T-cell (primary cell): ENCODE measurements around the gene C16orf89. TPM values are rescaled to one million over a fixed set of nuclear protein-coding genes. Genes with fewer than 3 reads are reported as not detected.

Source experiments
- ATAC-seq, 4 experiments: fragments of 200-7000 bp in 3 of 4; fragments of 150-1000 bp in 1 of 4; cut with Tn5 transposase; replicated peaks in 1 of 4; 1 replicate in 3 of 4; 2 replicates in 1 of 4; pipeline ENCODE4 v1.10.0; 2021; ENCODE audit warnings: moderate library complexity in 3 of 4, mild to moderate bottlenecking in 2 of 4, moderate number of reproducible peaks in 1 of 4
- CTCF ChIA-PET, 2 donors: fragments of 300-600 bp; sonication (Branson Sonifier 250); formaldehyde crosslinking; loops; one replicate each; lab custom pipeline; 2022; ENCODE audit warnings: antibody characterized with exemption in 2 of 2; lab: Charles Lee
- POLR2A ChIA-PET, 2 donors: fragments of 300-600 bp; sonication (Branson Sonifier 250); formaldehyde crosslinking; loops; one replicate each; lab custom pipeline; 2022; ENCODE audit warnings: antibody characterized with exemption in 2 of 2; lab: Charles Lee
- DNase-seq, 35 experiments: peaks; one replicate each; pipeline versions ENCODE4 v3.0.0 to v3.0.0-alpha.2; 2013 to 2023
- H3K27ac ChIP-seq: one replicate; pipeline ENCODE4 v1.5.1; 2013; ENCODE audit warnings: low read length
- H3K27me3 ChIP-seq, 2 experiments: replicated peaks in 1 of 2; 1 replicate in 1 of 2; 2 replicates in 1 of 2; pipeline versions ENCODE4 v1.6.1 to v1.7.0; 2013; ENCODE audit warnings: low read length in 1 of 2, mixed read lengths in 1 of 2; ENCODE audit not compliant: control insufficient read depth in 2 of 2, insufficient read depth in 2 of 2; ENCODE audit errors: extremely low read depth in 1 of 2
- H3K36me3 ChIP-seq, 2 donors: 1 replicate in 1 of 2; 2 replicates in 1 of 2; pipeline versions ENCODE4 v1.6.1 to v1.7.0; 2013; ENCODE audit warnings: low read length in 1 of 2; ENCODE audit not compliant: control insufficient read depth in 2 of 2, insufficient read depth in 1 of 2; ENCODE audit errors: extremely low read depth in 1 of 2
- H3K4me1 ChIP-seq, 2 experiments: 1 replicate in 1 of 2; 2 replicates in 1 of 2; pipeline versions ENCODE4 v1.6.1 to v1.7.0; 2013; ENCODE audit warnings: low read length in 2 of 2, mixed read lengths in 1 of 2; ENCODE audit not compliant: insufficient read depth in 2 of 2, control insufficient read depth in 1 of 2; ENCODE audit errors: extremely low read depth in 1 of 2
- H3K4me3 ChIP-seq, 2 donors: 1 replicate in 1 of 2; 2 replicates in 1 of 2; pipeline versions ENCODE4 v1.5.1 to v1.7.0; 2013; ENCODE audit warnings: mild to moderate bottlenecking in 2 of 2, low read length in 1 of 2, moderate library complexity in 1 of 2; ENCODE audit not compliant: control insufficient read depth in 1 of 2; ENCODE audit errors: extremely low read depth in 1 of 2
- H3K9me3 ChIP-seq: 2 replicates; pipeline ENCODE4 v1.7.0; 2013
- H3K27ac Mint-ChIP-seq, 2 donors: one replicate each; pipeline ENCODE4 v1.8.0; 2020 to 2021; ENCODE audit warnings: mild to moderate bottlenecking in 2 of 2, mixed read lengths in 2 of 2
- H3K27me3 Mint-ChIP-seq, 2 donors: one replicate each; pipeline ENCODE4 v1.8.0; 2021 to 2022; ENCODE audit warnings: mixed read lengths in 2 of 2
- H3K36me3 Mint-ChIP-seq: one replicate; pipeline ENCODE4 v1.8.0; 2021; ENCODE audit warnings: mixed read lengths
- H3K4me1 Mint-ChIP-seq, 3 donors: one replicate each; pipeline ENCODE4 v1.8.0; 2020 to 2022; ENCODE audit warnings: mixed read lengths in 3 of 3, mild to moderate bottlenecking in 1 of 3
- H3K4me3 Mint-ChIP-seq, 3 donors: one replicate each; pipeline ENCODE4 v1.8.0; 2020 to 2022; ENCODE audit warnings: mild to moderate bottlenecking in 3 of 3, mixed read lengths in 3 of 3, moderate library complexity in 3 of 3
- H3K9me3 Mint-ChIP-seq, 3 donors: one replicate each; pipeline ENCODE4 v1.8.0; 2020 to 2022; ENCODE audit warnings: mixed read lengths in 3 of 3
- WGBS: methylation state at CpG from one replicate; pipeline ENCODE4 v1.1.5; 2013; ENCODE audit warnings: missing lambda C conversion rate; ENCODE audit not compliant: insufficient coverage; 5-methylcytosine and 5-hydroxymethylcytosine counted together
- total RNA-seq, 35 experiments: library from RNA in 6 of 35; stranded (reverse) in 6 of 35; fragments of 120-200 nt in 1 of 35; gene quantifications; one replicate each; pipeline versions ENCODE4 v1.2.1 to v1.2.4 and lab custom pipeline; 2013 to 2026

Gene C16orf89
- total RNA-seq, 5 donors from 2014 or later (not counting 1 experiment from before 2014, with no cell fraction given) = 0.62 to 0.79 TPM; not detected in 3

GRCh38 chr16:5001986-5002385, 63.8 kb downstream of the C16orf89 start:
- peaks cover 2 to 39% of the 10 kb centered on the region in 2 experiments for H3K27me3 ChIP-seq

GRCh38 chr16:5001571-5001970, 64.2 kb downstream of the C16orf89 start:
- CTCF ChIA-PET = interaction anchor here in 1 of 2 donors (0.7 kb wide), 1 partner anchor 1067 kb away, joined by 10 read pairs; no protein-coding TSS in a partner anchor
- 34% methylated on average over 7 of the region's 7 CpGs for WGBS
- Mint-ChIP-seq H3K9me3 (no peaks in the 10 kb centered on the region), H3K36me3 (no peaks in the 10 kb centered on the region), H3K27ac (no peak overlapping the region), H3K27me3 (peaks cover 16 to 33% of the 10 kb centered on the region in 2 donors), H3K4me3 (no peak overlapping the region), H3K4me1 (no peaks in the 10 kb centered on the region)
- no peak overlapping the region for H3K4me3 ChIP-seq
- POLR2A ChIA-PET = interaction anchor here in 1 of 2 donors (0.7 kb wide), 1 partner anchor 27 kb away, joined by 10 read pairs; no protein-coding TSS in a partner anchor
- no peaks in the 10 kb centered on the region for H3K9me3 ChIP-seq
- ATAC-seq (no peak), DNase-seq (no peak)
- no peaks in the 10 kb centered on the region for H3K36me3 ChIP-seq
- H3K4me1 ChIP-seq = no peaks in the 10 kb centered on the region
- H3K27me3 ChIP-seq = peaks cover 2 to 41% of the 10 kb centered on the region in 2 experiments
- H3K27ac ChIP-seq = no peak overlapping the region

More at GRCh38 chr16:5001986-5002385, 63.8 kb downstream of the C16orf89 start:
- H3K27ac Mint-ChIP-seq = no peak overlapping the region
- no peak overlapping the region for H3K27ac ChIP-seq
- ATAC-seq (no peak), DNase-seq (no peak)
- no peaks in the 10 kb centered on the region for H3K9me3 ChIP-seq
- no peaks in the 10 kb centered on the region for H3K36me3 ChIP-seq
- 46% methylated on average over 2 of the region's 6 CpGs for WGBS
- H3K9me3 Mint-ChIP-seq = no peaks in the 10 kb centered on the region
- H3K27me3 Mint-ChIP-seq = peaks cover 13 to 30% of the 10 kb centered on the region in 2 donors
- ChIA-PET CTCF (no interaction called here), POLR2A (no interaction called here)
- no peaks in the 10 kb centered on the region for H3K4me1 ChIP-seq
- no peak overlapping the region for H3K4me3 ChIP-seq
- no peaks in the 10 kb centered on the region for H3K4me1 Mint-ChIP-seq
- H3K4me3 Mint-ChIP-seq = no peak overlapping the region
- no peaks in the 10 kb centered on the region for H3K36me3 Mint-ChIP-seq

- H3K27me3 Mint-ChIP-seq = peaks cover 17 to 40% of the 10 kb centered on the region in 2 donors
Measured at GRCh38 chr16:5000573-5001001, 65.2 kb downstream of the C16orf89 start.

GRCh38 chr16:4994719-4995434, 70.9 kb downstream of the C16orf89 start:
- Mint-ChIP-seq H3K27ac (no peak overlapping the region), H3K4me1 (no peaks in the 10 kb centered on the region), H3K9me3 (no peaks in the 10 kb centered on the region), H3K4me3 (no peak overlapping the region), H3K36me3 (no peaks in the 10 kb centered on the region), H3K27me3 (peaks cover 19 to 47% of the 10 kb centered on the region in 2 donors)
- POLR2A ChIA-PET = no interaction called here
- Histone ChIP-seq H3K9me3 (no peaks in the 10 kb centered on the region), H3K27me3 (peaks cover 2 to 58% of the 10 kb centered on the region in 2 experiments), H3K27ac (no peak overlapping the region), H3K4me1 (no peaks in the 10 kb centered on the region), H3K4me3 (no peak overlapping the region), H3K36me3 (no peaks in the 10 kb centered on the region)
- CTCF ChIA-PET = no interaction called here
- WGBS = 63% methylated on average over 17 of the region's 18 CpGs
- DNase-seq (no peak), ATAC-seq (no peak)

More at GRCh38 chr16:5000573-5001001, 65.2 kb downstream of the C16orf89 start:
- no peak for ATAC-seq
- Mint-ChIP-seq H3K36me3 (no peaks in the 10 kb centered on the region), H3K4me1 (no peaks in the 10 kb centered on the region), H3K4me3 (no peak overlapping the region), H3K9me3 (no peaks in the 10 kb centered on the region), H3K27ac (no peak overlapping the region)
- ChIA-PET POLR2A (no interaction called here), CTCF (no interaction called here)
- DNase-seq = no peak
- Histone ChIP-seq H3K27ac (no peak overlapping the region), H3K27me3 (peaks cover 2 to 46% of the 10 kb centered on the region in 2 experiments), H3K4me3 (no peak overlapping the region), H3K9me3 (no peaks in the 10 kb centered on the region), H3K36me3 (no peaks in the 10 kb centered on the region), H3K4me1 (no peaks in the 10 kb centered on the region)
- WGBS = 84% methylated on average over 15 of the region's 19 CpGs

Other genes with a start within 250 kb of the C16orf89 start
- gene GLYR1, start 218.7 kb downstream of the C16orf89 start, total RNA-seq = 100 to 1,000 TPM in 3 of 5 donors, 10 to 100 TPM in 2; 95.5 to 106 (median 102) TPM
- 10 to 100 TPM; 41.8 to 53.7 (median 48.2) TPM for gene UBN1, start 218.5 kb downstream of the C16orf89 start, total RNA-seq
- gene PPL, start 128.8 kb downstream of the C16orf89 start, total RNA-seq = under 1 TPM in 3 of 5 donors, not detected in 2; 0.10 to 0.32 (median 0.12) TPM
- gene SEC14L5, start 107.6 kb downstream of the C16orf89 start, total RNA-seq = under 1 TPM in 1 of 5 donors, not detected in 4; 0.05 TPM
- gene NAGPA, start 32.0 kb downstream of the C16orf89 start, total RNA-seq = 10 to 100 TPM; 26.2 to 33.6 (median 29.7) TPM
- gene ALG1, start 5.9 kb upstream of the C16orf89 start, total RNA-seq = 10 to 100 TPM; 12.0 to 29.2 (median 25.7) TPM
- 10 to 100 TPM in 3 of 5 donors, 1 to 10 TPM in 2; 3.6 to 16.1 (median 11.7) TPM for gene EEF2KMT, start 31.8 kb upstream of the C16orf89 start, total RNA-seq